ENCODE data around the gene PRKG1. TPM values are rescaled to one million over a fixed set of nuclear protein-coding genes. Genes with fewer than 3 reads are reported as not detected.

The PRKG1 gene
- total and polyA plus RNA-seq, 2 of the 8 experiments (the other 6 are each of a cell fraction or from before 2014, with no cell fraction given) = 4.2 to 15.2 TPM

DNA sequence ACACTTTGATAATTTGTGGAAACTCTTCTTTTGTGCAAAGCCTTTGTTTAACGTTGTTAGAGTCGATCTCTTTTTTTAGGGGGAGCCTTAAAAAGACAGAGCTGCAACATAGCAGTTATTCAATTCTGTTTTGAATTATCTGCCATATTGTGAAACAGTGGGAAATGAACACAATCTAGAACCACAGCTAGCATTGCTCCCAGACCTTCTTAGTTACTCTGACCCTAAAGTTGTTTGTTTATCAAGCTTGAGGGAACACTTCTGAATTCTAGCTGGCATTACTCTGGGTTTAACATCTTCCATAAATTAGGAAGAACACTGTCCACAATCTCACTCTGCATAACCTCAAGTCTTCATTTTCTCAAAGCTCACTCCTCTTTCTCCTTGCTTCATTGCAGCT, 217.7 kb downstream of the PRKG1 start:
- CTCF ChIA-PET (ENCODE audit: partially characterized antibody) = no interaction called here
- H3K9me3 ChIP-seq (ENCODE audit: insufficient read depth in 2 of 2, low read depth in 1 of 2, low read length in 1 of 2) = no peaks in the 10 kb centered on the region

More for the DNA sequence above, 217.7 kb downstream of the PRKG1 start:
- Histone ChIP-seq H2BK20ac (ENCODE audit: low read length) (no peak overlapping the region), H4K20me1 (replicated peaks in 1 of 2; ENCODE audit: control insufficient read depth in 1 of 2, insufficient read depth in 2 of 2, low read length in 2 of 2) (no peaks in the 10 kb centered on the region), H3K56ac (replicated peaks; ENCODE audit: insufficient read length, low read depth, low read length) (no peak overlapping the region), H4K91ac (replicated peaks; ENCODE audit: insufficient read length, low read length) (no peak overlapping the region), H3K9ac (replicated peaks in 1 of 4; ENCODE audit: extremely low read depth in 1 of 4, low read depth in 3 of 4, low read length in 3 of 4) (no peak overlapping the region), H2AFZ (ENCODE audit: low read length) (no peak overlapping the region), H3K4me1 (replicated peaks in 1 of 4; ENCODE audit: control insufficient read depth in 3 of 4, insufficient read depth in 4 of 4, low read length in 3 of 4) (peaks cover 0 to 2% (median 0%) of the 10 kb centered on the region in 4 experiments; a peak in 1 of 7 replicates), H3K79me1 (ENCODE audit: low read depth, low read length) (no peaks in the 10 kb centered on the region), H2BK15ac (ENCODE audit: low read length) (no peak overlapping the region), H3K4me3 (ENCODE audit: extremely low read depth in 1 of 4, insufficient read depth in 2 of 4, low read depth in 3 of 4, low read length in 4 of 4) (no peak overlapping the region), H4K5ac (ENCODE audit: insufficient read length, low read depth, low read length) (no peak overlapping the region), H3K23me2 (ENCODE audit: low read depth, low read length) (no peaks in the 10 kb centered on the region), H2AK5ac (ENCODE audit: low read depth, low read length) (no peak overlapping the region), H3K27me3 (replicated peaks in 1 of 4; ENCODE audit: control insufficient read depth in 3 of 4, extremely low read depth in 1 of 4, insufficient read depth in 3 of 4, low read length in 3 of 4) (no peaks in the 10 kb centered on the region), H3K4me2 (ENCODE audit: insufficient read depth in 1 of 2, low read depth in 2 of 2, low read length in 2 of 2) (no peak overlapping the region), H3K27ac (ENCODE audit: low read depth, low read length) (no peak overlapping the region), H2BK5ac (ENCODE audit: low read depth, low read length) (no peak overlapping the region), H2BK12ac (ENCODE audit: low read depth, low read length) (no peak overlapping the region), H3K4ac (replicated peaks; ENCODE audit: insufficient read length, low read depth, low read length) (no peak overlapping the region), H2BK120ac (replicated peaks; ENCODE audit: low read depth, low read length) (no peak overlapping the region), H3K23ac (ENCODE audit: insufficient read length) (no peak overlapping the region), H3K36me3 (ENCODE audit: control insufficient read depth in 2 of 4, insufficient read depth in 4 of 4, low read length in 3 of 4) (no peaks in the 10 kb centered on the region), H3K14ac (ENCODE audit: insufficient read length) (no peak overlapping the region), H3K18ac (ENCODE audit: extremely low read depth, low read length) (no peak overlapping the region), H3K79me2 (ENCODE audit: control insufficient read depth in 1 of 2, insufficient read depth in 2 of 2, low read length in 2 of 2) (no peaks in the 10 kb centered on the region), H4K8ac (ENCODE audit: extremely low read depth, insufficient read depth, low read length) (no peak overlapping the region)
- FAIRE-seq (no peak), DNase-seq (ENCODE audit: low read depth in 1 of 2, low spot score in 2 of 2) (no peak)
- POLR2A ChIA-PET (ENCODE audit: partially characterized antibody) = interaction anchor here (0.9 kb wide), 1 partner anchor 569 kb away, joined by 3 read pairs; no protein-coding TSS in a partner anchor
- TF ChIP-seq RBBP5 (IDR thresholded peaks at IDR 0.05; ENCODE audit: borderline replicate concordance, low read depth, low read length) (no peak), YY1 (IDR thresholded peaks at IDR 0.05; ENCODE audit: low read depth, low read length) (no peak), CREB1 (IDR thresholded peaks at IDR 0.05) (no peak), RXRA (IDR thresholded peaks at IDR 0.05; ENCODE audit: insufficient read depth, low read depth, low read length) (no peak), CEBPB (IDR thresholded peaks at IDR 0.05; ENCODE audit: low read depth, low read length) (no peak), POU5F1 (IDR thresholded peaks at IDR 0.05; ENCODE audit: low read depth, low read length) (no peak), SP1 (IDR thresholded peaks at IDR 0.05; ENCODE audit: low read depth, low read length) (no peak), TAF1 (IDR thresholded peaks at IDR 0.05; ENCODE audit: low read depth, low read length) (no peak)
- TF ChIP-seq, protein P1, sequence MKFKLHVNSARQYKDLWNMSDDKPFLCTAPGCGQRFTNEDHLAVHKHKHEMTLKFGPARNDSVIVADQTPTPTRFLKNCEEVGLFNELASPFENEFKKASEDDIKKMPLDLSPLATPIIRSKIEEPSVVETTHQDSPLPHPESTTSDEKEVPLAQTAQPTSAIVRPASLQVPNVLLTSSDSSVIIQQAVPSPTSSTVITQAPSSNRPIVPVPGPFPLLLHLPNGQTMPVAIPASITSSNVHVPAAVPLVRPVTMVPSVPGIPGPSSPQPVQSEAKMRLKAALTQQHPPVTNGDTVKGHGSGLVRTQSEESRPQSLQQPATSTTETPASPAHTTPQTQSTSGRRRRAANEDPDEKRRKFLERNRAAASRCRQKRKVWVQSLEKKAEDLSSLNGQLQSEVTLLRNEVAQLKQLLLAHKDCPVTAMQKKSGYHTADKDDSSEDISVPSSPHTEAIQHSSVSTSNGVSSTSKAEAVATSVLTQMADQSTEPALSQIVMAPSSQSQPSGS (IDR thresholded peaks at IDR 0.05; ENCODE audit: low read length) = no peak
- WGBS, 2 experiments (ENCODE audit: extremely low coverage in 1 of 2, insufficient coverage in 1 of 2, insufficient read length in 1 of 2, insufficient replicate concordance in 2 of 2, low coverage in 1 of 2, low lambda C conversion rate in 2 of 2, missing lambda C conversion rate in 1 of 2) = 75% methylated on average over 2 of the region's 2 CpGs; no CpG with 5 or more reads in 1 of the 2 experiments

Data from H1 (cell line).